Peyer's patch (tissue), 4 donors: ENCODE data around the gene MAD1L1. TPM values are rescaled to one million over a fixed set of nuclear protein-coding genes. Genes with fewer than 3 reads are reported as not detected.

Experiments
- DNase-seq, 3 donors: peaks; one replicate each; pipeline ENCODE4 v3.0.0-alpha.2; 2017 to 2019
- H3K27ac ChIP-seq, 4 donors: fragments of 200-600 bp; sonication (generic); one replicate each; pipeline ENCODE4 v1.5.1; 2016 to 2019
- H3K27me3 ChIP-seq, 2 donors: fragments of 200-600 bp; sonication (generic); one replicate each; pipeline ENCODE4 v1.5.1; 2019
- H3K36me3 ChIP-seq, 3 donors: fragments of 200-600 bp; sonication (generic); one replicate each; pipeline ENCODE4 v1.5.1; 2016 to 2019
- H3K4me1 ChIP-seq, 4 donors: fragments of 200-600 bp; sonication (generic); one replicate each; pipeline ENCODE4 v1.5.1; 2016 to 2019
- H3K4me3 ChIP-seq, 4 donors: fragments of 200-600 bp; sonication (generic); 1 replicate in 3 of 4; 2 replicates in 1 of 4; pipeline ENCODE4 v1.5.1; 2016 to 2019; ENCODE audit warnings: mild to moderate bottlenecking in 1 of 4
- H3K9me3 ChIP-seq, 4 donors: fragments of 200-600 bp; sonication (generic); one replicate each; pipeline ENCODE4 v1.5.1; 2016 to 2019; ENCODE audit warnings: mild to moderate bottlenecking in 1 of 4
- POLR2A ChIP-seq, 2 donors: fragments of 450-650 bp; IDR thresholded peaks; one replicate each; pipeline ENCODE4 v1.5.1; 2017; ENCODE audit warnings: antibody characterized with exemption in 2 of 2, mild to moderate bottlenecking in 2 of 2, moderate library complexity in 2 of 2
- total RNA-seq, 4 donors: library from RNA; depleted of rRNA; stranded (reverse); fragments of >200 nt; gene quantifications; one replicate each; pipeline ENCODE4 v1.1.0, GENCODE V29; 2016
- TF ChIP-seq, protein P1 (sequence below), 6 experiments: fragments of 450-650 bp in 4 of 6; fragments of 200-600 bp in 2 of 6; sonication (generic) in 1 of 6; IDR thresholded peaks; one replicate each; pipeline ENCODE4 v1.5.1; 2017 to 2019; ENCODE audit warnings: antibody characterized with exemption in 6 of 6, mild to moderate bottlenecking in 3 of 6, moderate library complexity in 1 of 6

MAD1L1 gene
- total RNA-seq, 4 donors from 2014 or later: 43.9 to 417 (median 59.1) TPM

- TF ChIP-seq, protein P1, sequence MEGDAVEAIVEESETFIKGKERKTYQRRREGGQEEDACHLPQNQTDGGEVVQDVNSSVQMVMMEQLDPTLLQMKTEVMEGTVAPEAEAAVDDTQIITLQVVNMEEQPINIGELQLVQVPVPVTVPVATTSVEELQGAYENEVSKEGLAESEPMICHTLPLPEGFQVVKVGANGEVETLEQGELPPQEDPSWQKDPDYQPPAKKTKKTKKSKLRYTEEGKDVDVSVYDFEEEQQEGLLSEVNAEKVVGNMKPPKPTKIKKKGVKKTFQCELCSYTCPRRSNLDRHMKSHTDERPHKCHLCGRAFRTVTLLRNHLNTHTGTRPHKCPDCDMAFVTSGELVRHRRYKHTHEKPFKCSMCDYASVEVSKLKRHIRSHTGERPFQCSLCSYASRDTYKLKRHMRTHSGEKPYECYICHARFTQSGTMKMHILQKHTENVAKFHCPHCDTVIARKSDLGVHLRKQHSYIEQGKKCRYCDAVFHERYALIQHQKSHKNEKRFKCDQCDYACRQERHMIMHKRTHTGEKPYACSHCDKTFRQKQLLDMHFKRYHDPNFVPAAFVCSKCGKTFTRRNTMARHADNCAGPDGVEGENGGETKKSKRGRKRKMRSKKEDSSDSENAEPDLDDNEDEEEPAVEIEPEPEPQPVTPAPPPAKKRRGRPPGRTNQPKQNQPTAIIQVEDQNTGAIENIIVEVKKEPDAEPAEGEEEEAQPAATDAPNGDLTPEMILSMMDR (IDR thresholded peaks at IDR 0.05): no peak
- no peak for TF ChIP-seq POLR2A (IDR thresholded peaks at IDR 0.05)
- Histone ChIP-seq H3K36me3 (no peaks in the 10 kb centered on the region), H3K4me3 (no peak overlapping the region), H3K4me1 (no peaks in the 10 kb centered on the region), H3K27ac (no peak overlapping the region), H3K27me3 (no peaks in the 10 kb centered on the region), H3K9me3 (no peaks in the 10 kb centered on the region)
- no peak for DNase-seq
Observed at GRCh38 chr7:1968397-1969111, 264.2 kb downstream of the MAD1L1 start.

DNA sequence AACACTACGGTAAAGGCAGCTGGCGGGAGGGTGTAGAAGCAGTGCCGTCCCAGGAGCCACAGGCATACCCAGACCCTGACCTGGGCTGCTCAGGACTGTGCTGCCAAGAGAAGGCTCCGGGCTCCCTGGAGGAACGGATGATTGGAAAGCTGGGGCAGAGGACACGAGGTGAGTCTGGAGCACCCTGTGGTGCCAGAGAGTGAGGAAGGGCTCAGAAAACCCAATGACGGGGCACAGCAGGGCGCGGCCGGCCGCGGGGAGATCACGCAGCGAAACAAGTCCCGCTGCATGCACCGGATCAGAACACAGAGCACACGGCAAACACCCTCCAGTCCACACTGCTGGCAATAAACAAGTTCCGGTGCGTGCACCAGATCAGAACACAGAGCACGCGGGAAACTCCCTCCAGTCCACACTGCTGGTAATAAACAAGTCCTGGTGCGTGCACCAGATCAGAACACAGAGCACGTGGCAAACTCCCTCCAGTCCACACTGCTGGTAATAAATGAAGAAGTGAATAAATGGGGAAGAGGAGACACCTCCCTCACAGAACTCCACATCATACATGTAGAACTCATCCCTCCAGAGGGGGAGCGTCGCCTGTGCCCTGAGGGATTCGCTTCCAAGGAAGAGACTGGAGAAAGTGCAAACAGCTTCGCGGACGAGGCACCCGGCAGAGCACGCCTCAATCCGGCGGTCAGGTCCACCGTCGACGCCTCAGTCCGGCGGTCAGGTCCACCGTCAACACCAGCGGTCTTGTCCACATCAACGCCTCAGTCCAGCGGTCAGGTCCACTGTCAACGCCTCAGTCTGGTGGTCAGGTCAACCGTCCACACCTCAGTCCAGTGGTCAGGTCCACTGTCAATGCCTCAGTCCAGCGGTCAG is 265.0 kb downstream of the MAD1L1 start:
- Histone ChIP-seq H3K27ac (no peak overlapping the region), H3K4me3 (no peak overlapping the region), H3K27me3 (no peaks in the 10 kb centered on the region), H3K36me3 (no peaks in the 10 kb centered on the region), H3K9me3 (no peaks in the 10 kb centered on the region), H3K4me1 (no peaks in the 10 kb centered on the region)
- no peak for DNase-seq
- TF ChIP-seq POLR2A (IDR thresholded peaks at IDR 0.05): no peak
- TF ChIP-seq, protein P1 (IDR thresholded peaks at IDR 0.05): no peak

DNA sequence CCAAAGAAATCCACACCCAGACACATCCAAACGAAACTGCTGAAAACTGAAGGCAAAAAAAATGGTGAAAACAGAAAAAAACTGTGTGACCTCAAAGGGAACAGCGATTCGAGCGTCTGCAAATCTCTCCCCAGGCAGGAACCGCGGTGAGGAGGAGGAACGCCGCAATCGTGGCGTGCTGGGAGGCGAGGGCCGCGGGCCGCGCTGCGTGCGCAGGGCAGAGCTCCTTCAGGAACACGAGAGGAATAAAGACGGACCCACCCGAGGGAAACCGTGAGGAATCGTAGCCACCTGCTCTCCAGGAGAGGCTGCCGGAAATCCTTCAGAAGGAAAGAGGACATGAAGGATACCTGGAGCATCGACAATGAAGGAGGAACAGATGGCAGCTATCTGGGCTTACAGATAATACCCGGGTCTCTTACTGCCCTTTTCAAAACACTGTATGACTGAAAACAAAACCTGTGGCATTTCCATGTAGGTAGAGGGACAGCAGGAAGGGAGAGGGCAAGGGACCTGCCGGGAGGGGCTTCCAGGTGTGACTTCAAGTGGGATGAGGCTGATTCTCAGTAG is 266.0 kb downstream of the MAD1L1 start:
- Histone ChIP-seq H3K36me3 (no peaks in the 10 kb centered on the region), H3K9me3 (no peaks in the 10 kb centered on the region)
- no peak for DNase-seq

GRCh38 chr7:1965579-1966294 is 267.0 kb downstream of the MAD1L1 start:
- H3K4me3 ChIP-seq: no peak overlapping the region
- H3K36me3 ChIP-seq: no peaks in the 10 kb centered on the region
- no peak overlapping the region for H3K27ac ChIP-seq
- no peaks in the 10 kb centered on the region for H3K9me3 ChIP-seq
- DNase-seq: no peak
- TF ChIP-seq, protein P1 (IDR thresholded peaks at IDR 0.05): no peak
- no peak for TF ChIP-seq POLR2A (IDR thresholded peaks at IDR 0.05)
- H3K4me1 ChIP-seq: no peaks in the 10 kb centered on the region
- H3K27me3 ChIP-seq: no peaks in the 10 kb centered on the region

More for the DNA sequence above, 266.0 kb downstream of the MAD1L1 start:
- Histone ChIP-seq H3K4me3 (no peak overlapping the region), H3K27ac (no peak overlapping the region), H3K4me1 (no peaks in the 10 kb centered on the region), H3K27me3 (no peaks in the 10 kb centered on the region)
- no peak for TF ChIP-seq POLR2A (IDR thresholded peaks at IDR 0.05)
- TF ChIP-seq, protein P1 (IDR thresholded peaks at IDR 0.05): no peak

- Histone ChIP-seq H3K27me3 (no peaks in the 10 kb centered on the region), H3K4me1 (no peaks in the 10 kb centered on the region), H3K9me3 (no peaks in the 10 kb centered on the region), H3K4me3 (no peak overlapping the region), H3K27ac (no peak overlapping the region), H3K36me3 (no peaks in the 10 kb centered on the region)
- TF ChIP-seq, protein P1 (IDR thresholded peaks at IDR 0.05): no peak
- TF ChIP-seq POLR2A (IDR thresholded peaks at IDR 0.05): no peak
- no peak for DNase-seq
Observed at GRCh38 chr7:1964913-1965578, 267.7 kb downstream of the MAD1L1 start.
